Fibroblast of skin of back (primary cell): ENCODE results near the gene DPP7.
A peak's percentile ranks its signal among the peaks of the same experiment; 100 is the strongest.
"Not testable (repeated sequence)": the region's sequence is repeated elsewhere in the genome, so short reads cannot be mapped to it uniquely, and the experiment has no call there.

ENCODE experiments used
- DNase-seq: peaks from one replicate; pipeline ENCODE4 v3.0.0-alpha.2; 2013

DPP7 gene

DNA sequence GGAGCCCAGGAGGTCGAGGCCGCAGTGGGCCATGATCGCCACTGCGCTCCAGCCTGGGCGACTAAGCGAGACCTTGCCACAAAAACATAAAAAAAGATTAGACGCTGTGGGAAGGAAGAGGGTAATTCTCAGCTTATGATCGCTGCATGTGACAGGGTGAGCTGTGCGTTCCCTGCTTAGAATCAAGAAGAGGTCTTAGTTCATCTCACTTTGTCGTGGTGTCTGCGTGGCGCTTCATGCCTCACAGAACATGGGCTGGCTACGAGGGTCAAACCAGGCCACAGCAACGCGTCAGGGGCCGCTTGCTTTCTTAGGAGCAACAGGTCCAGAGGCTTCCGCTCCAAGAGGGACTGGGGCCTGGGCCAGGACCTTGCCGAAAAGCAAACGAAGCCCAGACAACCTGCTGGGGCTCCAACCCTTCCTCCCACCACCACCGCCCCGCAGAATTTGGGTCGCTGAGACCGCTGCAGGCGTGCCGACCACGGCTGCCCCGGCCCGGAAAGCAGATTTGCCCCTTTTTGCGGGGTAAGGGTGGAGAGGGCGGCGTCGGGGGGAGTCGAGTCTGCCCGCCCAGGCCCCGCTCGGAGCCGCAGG lies 14.4 kb upstream of the DPP7 start:
- DNase-seq = peak; percentile 22

GRCh38 chr9:137128158-137128861 lies 13.8 kb upstream of the DPP7 start:
- no peak for DNase-seq

DNA sequence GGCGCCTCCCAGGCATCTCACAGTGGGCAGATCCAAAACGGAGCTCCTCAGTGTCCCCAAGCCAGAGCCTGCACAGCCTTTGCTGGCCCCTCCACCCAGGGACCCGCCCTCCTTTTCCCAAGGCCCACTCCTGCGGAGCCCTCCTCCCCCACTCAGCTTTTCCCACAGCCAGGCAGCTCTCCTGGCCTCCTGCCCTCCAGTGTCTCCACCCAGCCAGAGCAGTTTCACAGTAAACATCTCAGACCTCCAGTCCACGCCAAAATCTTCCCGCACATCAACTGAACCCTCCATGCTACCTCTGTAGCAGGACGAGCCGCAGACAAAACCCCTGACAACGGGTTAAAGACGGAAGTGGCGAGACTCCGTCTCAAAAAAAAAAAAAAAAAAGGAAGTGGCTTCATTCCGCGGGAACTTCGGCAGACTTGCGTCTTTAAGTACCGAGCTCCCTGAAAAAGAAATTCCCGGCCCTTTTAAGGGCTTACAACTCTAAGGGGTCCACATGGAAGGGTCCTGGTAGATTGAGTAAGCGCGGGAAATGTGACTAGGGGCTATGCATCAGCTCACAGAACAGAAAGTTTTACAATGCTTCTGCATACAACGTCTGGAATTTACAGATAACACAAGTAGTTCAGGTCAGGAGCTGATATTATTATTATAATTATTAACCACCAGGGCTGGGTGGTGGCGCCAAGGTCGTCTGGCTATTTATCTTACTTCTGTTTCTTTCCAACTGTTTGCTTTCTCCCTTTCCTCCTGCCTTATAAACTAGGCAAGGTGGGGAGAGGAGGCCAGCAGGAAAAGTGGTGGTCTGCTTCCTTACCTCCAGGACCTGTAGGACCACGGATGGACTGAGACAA lies 13.0 kb upstream of the DPP7 start:
- DNase-seq = no peak

- DNase-seq = no peak
These were observed 12.3 kb upstream of the DPP7 start for GRCh38 chr9:137126786-137127185.

DNA sequence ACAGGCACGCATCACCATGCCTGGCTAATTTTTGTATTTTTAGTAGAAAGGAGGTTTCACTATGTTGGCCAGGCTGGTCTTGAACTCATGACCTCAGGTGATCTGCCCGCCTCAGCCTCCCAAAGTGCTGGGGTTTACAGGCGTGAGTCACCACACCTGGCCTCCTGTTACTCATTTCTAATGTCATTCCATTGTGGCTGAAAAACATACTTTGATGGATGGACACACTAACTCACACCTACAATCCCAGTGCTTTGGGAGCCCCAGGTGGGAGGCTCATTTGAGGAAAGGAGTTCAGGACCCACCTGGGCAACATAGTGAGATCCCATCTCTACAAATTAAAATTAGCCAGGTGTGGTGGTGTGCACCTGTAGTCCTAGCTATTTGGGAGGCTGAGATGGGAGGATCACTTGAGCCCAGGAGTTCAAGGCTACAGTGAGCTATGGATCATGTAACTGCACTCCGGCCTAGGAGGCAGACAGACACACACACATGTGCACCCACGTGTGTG lies 9.5 kb upstream of the DPP7 start:
- DNase-seq = not testable (repeated sequence)

DNA sequence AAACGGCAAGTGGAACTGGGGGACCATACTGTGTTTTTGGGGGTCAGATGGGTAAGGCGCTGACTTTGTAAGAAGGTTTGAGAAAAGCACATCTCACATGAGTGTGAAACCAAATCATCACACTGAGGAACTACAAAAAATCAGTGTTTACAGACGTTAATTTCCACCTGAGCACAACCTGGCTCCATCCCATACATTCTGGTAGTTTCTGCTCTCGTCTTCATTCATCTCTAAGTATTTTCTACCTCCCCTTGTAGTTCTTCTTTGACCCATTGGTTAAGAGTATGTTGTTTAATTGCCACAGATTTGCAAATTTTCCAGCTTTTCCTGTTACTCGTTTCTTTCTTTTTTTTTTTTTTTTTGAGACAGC lies 8.9 kb upstream of the DPP7 start:
- DNase-seq = no peak

- not testable (repeated sequence) for DNase-seq
These were observed 8.4 kb upstream of the DPP7 start for GRCh38 chr9:137122796-137123467.

- DNase-seq = not testable (repeated sequence)
These were observed 7.6 kb upstream of the DPP7 start for GRCh38 chr9:137121927-137122795.

DNA sequence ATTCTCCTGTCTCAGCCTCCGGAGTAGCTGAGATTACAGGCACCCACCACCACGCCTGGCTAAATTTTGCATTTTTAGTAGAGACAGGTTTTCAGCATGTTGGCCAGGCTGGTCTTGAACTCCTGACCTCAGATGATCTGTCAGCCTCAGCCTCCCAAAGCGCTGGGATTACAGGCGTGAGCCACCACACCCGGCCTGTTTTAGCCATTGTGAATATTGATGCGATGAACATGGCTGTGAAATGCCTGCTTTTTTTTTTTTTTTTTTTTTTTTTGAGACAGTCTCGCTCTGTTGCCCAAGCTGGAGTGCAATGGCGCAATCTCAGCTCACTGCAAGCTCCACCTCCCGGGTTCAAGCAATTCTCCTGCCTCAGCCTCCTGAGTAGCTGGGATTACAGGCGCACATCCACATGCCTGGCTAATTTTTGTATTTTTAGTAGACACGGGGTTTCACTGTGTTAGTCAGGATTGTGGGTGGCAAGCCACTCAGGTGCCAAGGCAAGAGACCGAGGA lies 3.6 kb upstream of the DPP7 start:
- not testable (repeated sequence) for DNase-seq

GRCh38 chr9:137117269-137117731 lies 2.8 kb upstream of the DPP7 start:
- no peak for DNase-seq

- DNase-seq = no peak
These were observed 2.2 kb upstream of the DPP7 start for GRCh38 chr9:137116728-137117127.

GRCh38 chr9:137116027-137116507 lies 1.5 kb upstream of the DPP7 start:
- no peak for DNase-seq

GRCh38 chr9:137115394-137116026 lies 977 bp upstream of the DPP7 start:
- no peak for DNase-seq

GRCh38 chr9:137114220-137114612 lies 317 bp downstream of the DPP7 start:
- DNase-seq = no peak

- DNase-seq = no peak
These were observed 961 bp downstream of the DPP7 start for GRCh38 chr9:137113385-137114159.

DNA sequence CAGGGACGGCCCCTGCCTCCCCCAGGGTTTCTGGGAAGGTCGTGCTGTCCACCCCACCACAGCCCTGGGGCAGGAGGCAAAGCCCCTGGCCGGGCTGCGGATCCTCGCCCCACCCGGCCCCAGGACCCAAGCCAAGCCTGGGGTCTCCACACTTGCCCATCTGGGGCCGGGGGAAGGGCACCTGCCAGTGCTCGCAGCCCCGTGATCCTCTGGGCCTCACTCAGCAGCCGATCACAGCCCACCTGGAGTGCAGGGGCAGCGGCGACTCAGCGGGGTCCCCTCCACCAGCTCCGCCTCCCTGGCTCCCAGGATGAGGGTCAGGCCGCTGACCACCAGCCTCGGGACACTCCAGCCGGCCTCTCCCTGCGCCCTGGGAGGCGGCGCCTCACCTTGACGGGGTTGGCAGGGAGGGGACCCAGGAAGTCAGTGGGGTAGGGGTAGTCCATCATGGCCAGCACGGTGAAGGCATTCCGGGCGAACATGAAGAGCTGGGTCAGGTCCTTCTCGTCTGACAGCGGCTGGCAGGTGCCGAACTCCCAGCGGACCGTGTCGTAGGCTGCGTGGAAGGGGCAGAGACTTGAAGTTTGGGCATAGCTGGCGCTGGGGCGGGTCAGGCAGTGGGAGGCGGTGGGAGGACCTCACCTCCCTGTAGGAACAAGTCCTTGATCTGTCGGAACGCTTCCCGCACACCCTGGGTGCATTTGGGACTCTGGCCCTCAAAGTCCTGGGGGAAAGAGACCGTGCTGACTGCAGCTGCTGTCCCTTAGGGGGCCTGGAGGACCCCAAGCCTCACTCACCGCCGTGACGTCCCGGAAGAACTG lies 1.8 kb downstream of the DPP7 start:
- DNase-seq = no peak

DNA sequence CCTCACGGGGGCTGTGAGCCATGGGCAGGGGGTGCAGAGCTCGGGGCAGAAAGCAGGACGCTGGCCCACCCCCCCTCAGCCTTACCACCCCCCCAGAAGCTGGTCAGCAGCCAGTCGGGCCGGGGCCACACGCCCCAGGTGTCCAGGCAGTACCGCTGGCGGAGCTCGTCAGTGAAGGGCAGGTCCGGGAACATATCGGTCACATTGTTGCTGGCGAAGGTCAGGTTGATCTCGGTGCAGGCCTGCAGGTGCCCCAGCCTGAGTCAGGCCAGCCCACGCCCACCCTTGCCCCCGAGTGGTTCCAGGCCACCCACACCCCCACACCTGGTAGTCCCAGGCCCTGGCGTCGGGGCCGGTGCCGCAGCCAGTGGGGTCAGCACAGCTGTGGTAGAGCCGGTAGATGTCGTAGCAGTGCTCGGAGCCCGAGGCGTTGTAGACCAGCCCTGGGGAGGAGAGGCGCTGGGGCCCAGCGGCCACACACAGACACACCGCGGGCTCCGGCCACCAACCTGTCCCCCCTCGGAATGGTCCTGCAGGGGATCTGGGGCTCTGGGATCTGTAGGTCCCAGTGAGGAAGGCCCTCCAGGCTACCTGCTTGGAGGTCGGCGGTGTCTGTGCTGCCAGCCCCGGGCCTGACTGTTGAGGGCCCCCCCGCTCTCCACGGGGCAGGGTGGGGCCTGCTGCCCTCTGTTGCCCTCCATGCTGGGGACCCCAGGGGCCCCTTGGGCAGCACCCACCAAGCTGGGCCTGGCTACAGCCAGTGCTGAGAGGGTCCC lies 2.6 kb downstream of the DPP7 start:
- no peak for DNase-seq
